DMS114 treated with DMSO at 0.1 percent for 48 hours (cell line): ENCODE measurements around the gene KLF13.

ENCODE experiments used
- DNase-seq: peaks from one replicate; lab custom pipeline; 2025; ENCODE audit not compliant: unreplicated experiment; lab: John Stamatoyannopoulos, UW

Gene KLF13

DNA sequence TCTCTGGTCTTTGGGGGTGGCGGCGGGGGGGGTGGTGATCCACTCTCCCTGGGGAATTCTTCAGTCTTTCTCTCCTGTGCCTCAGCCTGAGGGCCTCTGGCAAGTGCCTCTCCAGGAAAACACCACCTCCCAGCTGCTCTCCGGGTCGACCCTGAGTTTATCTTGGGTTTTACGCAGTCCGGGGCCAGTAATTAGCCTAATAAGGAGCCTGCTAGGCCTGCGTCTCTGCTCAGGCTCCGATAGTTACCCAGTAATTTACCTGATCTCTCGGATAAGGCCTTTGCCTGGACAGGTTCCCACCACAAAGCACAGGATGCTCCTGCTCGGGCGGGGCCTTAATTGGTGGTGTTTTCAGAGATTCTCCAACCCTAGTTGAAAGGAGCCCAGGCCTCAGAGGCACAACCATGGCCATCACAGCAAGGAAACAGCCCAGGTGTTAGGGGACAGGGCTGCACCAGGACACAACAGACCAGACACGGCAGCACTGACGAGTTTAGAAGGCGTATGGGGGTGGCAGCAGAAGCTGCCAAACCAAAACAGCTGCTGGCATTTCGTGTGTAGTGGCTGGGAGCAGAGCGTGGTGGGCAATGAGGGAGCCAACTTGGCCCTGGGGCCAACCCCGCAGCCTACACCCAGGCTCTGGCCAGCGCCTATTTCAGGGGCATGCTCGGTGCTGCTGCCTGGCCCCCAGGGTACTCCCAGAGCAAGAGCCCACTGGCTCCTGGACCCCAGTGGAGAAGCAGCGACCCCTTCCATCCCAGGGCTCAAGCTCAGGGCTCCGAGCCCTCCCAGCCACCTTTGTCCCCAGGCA is 71.4 kb downstream of the KLF13 start:
- DNase-seq, result no peak

DNA sequence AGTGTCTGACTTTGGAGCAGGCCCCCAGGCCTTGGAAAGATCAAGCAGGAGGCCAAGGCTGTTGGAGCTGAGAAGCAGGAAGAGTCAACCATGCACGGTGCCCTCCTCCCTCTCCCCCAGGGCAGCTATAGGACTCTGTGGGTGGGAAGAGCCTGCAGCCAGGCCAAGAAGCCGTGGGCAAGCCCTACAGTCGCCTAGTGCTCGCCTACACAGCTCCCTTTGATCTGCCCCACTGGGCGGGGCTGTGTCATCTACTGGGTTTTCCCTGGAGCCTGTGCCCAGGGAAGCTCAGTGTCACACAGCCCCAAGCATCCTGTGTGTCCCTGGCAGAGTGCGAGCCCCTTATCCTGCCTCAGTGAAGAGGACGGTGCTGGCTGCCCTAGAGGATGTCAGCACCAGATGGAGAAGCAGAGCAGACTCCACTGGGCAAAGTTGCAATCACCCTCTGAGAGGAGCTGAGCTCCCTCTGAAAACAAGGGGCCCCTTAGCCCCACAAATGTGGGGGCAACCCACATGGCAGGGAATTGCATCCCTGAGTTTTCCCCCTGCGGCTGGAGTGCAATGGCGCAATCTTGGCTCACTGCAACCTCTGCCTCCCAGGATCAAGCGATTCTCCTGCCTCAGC is 72.2 kb downstream of the KLF13 start:
- DNase-seq, result no peak

DNA sequence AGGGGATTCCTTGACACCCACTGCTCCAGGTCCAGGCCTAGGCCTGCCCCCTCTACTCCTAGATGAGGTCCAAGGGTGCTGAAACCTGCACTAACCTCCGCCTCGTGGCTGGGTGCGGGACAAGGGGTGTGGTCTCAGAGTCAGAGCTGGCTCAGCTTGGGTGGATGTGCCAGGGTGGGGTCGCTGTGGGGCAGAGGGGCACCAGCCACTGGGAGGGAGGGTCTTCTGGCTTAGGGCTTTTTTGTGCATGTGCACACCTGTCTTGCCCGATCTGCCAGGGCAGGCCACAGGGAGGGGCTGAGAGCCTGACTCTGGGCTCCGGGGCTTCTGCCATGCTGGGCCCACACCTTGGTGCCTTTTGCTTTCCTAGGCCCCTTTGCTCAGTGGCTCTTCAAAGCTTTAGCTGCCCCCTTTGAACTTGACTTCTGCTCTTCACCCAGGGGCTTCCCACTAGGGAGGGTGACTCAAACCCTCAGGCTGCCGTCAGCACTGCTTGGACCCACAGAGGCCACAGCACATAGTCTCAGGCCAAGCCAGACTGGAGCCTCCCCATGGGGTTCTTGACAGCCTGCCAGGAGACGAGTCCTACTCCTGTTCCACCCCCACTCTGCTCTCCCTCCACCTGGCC is 73.0 kb downstream of the KLF13 start:
- no peak for DNase-seq

DNA sequence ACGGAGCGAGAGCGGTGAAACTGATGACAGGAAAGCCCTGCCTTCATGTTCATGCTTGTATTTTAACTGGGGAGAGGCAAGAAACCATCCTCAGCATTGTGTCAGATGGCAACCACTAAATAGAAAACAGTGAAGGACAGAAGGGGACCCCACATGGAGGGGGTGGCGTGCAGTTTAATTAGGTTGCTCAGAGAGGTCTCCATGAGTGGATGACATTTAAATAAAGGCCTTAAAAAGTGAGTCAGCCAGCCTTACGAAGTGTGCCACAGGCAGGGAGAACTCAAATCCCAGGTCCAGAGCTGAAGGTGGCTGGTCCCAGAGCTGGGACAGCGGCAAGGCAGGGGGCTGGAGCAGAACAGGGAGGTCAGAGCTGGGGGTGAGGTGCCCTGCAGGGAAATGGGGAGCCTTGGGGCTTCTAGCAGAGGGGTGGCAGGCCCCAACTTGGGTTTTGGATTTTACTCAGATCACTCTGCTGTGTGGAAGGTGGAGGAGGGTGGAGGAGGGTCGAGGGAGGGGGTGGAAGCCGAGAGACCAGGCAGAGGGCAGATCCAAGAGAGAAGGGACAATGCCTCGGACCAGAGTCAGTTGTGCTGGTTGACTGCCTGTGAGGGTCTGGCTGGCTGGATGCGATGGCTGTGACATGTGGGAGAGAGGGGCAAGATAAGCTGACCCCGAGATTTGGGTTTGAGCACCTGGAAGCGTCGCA is 73.7 kb downstream of the KLF13 start:
- DNase-seq, result no peak

DNA sequence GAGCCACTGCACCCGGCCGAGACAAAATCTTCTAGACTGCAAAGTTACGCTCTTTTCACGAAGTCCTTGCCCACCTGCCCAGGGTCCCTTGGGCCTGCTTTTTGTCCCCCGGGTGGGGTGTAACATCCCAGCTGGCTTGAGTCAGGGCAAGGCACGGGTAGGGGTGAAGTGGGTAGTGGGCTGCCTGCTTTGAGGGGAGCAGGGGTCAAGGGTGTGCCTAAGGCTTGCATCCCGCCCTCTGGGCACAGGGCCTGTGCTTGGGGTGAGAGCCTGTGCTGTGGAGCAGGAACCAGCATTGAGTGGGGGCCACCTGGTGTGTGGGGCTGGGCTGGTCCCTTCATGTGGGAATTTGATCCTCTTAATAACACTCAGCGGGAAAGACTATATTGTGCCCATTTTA is 74.6 kb downstream of the KLF13 start:
- DNase-seq, result no peak

DNA sequence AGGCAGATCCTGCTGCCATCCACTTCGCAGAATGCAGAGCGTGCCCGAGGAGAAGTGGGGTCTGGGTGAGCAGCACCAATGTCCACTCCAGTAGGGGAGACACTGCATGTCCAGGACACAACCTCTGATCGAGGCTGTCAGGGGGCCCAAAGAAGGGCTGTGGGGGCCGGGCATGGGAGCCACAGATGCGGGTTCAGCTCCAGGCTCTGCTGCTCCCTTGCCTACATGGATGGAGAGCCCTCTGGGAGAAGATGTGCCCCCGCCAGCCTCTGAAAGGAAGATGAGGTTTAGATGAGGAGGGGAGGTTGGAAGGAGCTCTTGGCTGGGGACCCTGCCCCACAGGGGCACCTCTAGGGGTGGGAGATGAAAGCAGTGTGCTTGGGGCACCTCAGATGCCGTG is 75.4 kb downstream of the KLF13 start:
- DNase-seq, result no peak

DNA sequence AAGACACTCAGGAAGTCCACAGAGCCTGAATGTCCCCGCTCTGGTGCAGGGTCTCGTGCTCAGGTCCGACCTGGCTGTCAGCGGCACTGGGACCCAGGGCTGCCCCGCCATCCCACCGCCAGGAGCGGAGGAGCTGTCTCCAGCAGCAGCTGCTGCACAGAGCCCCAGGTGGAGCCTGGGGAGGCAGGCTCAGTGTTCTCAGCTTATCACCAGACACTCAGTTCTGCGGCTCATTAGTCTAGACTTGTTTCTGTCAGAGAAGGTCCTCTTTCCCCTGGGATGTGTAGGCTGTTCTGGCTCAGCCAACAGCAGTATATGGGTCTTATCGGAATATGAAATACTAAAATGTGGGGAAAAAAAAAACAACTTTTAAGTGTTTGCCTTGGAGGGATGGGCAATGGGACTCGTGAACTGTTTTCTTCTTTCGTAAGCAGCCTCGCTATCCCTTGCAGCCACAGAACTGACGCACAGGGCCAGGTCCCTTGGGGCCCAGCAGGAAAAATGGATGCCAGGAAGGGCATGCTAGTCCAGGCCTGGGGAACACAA is 75.9 kb downstream of the KLF13 start:
- DNase-seq, result no peak

DNA sequence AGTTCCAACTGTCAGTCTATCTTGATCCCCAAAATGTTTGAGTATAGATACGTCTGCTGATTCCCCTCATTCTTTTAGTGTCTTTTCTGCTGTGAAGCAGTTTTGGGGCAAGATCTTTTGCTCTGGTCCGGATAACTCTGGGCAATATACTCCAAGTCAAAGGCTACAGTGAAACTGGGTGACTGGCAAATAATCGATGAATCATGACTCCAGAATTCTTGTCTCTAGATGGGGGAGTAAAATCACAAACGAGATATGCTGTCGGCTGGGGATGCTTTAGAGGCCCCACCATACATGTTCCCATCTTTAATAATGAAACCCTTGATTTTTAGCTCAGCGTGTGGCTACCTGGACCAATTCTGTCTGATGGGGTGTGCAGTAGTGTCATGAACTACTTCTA is 76.5 kb downstream of the KLF13 start:
- DNase-seq, result no peak

DNA sequence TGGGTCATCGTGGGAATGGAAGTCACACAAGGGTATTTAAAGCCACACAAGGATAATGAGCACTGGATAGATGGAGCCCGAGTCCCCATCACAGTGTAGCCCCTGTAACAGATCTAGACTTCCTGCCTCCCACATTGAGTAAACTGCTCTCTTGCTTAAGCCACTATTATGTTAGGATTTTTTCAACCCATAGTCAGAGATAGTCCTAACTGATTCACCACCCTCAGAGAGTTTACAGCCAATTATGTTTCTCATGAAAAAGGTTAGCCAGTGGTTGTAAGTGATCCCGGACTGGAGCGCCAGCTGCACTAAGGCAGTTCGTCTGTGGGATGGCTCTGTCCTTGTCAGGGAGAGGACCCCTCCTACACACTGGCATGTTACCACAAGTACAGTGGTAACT is 77.0 kb downstream of the KLF13 start:
- DNase-seq, result no peak

DNA sequence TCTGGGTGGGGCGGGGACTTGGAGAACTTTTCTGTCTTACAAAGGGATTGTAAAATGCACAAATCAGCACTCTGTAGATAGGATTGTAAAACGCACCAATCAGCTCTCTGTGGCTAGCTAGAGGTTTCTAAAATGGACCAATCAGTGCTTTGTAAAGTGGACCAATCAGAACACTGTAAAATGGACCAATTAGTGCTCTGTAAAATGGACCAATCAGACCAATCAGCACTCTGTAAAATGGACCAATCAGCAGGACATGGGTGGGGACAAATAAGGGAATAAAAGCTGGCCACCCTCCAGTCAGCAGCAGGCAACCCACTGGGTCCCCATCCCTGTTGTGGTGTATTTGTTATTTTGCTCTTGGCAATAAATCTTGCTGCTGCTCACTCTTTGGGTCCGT is 77.7 kb downstream of the KLF13 start:
- DNase-seq, result no peak

DNA sequence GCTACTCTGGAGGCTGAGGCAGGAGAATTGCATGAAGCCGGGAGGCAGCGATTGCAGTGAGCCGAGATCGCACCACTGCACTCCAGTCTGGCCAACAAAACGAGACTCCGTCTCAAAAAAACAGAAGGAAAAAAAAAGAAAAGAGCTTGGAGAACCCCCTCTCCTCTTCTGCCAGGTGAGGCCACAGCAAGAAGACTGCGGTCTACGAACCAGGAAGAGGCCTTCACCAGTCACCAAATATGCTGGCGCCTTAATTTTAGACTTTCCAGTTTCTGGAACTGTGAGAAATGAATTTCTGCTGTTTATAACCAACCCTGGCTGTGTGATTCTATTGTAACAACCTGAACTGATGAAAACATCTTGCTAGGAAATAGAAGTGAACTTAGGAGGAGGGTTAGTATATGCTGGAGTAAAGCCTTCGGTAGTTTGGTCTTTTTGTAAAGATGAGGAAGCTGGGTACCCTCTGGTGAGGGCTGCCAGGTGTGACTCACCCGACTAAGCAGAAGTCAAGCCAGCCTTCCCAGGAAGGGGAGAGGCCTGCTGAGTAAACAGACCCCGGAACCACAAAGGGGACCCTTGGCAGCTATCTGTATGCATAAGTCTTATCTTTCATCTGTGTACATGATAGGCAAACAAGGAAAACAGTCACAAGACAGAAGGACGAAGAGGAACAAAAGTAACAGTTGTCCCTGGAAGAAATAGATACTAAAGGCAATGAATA is 78.7 kb downstream of the KLF13 start:
- no peak for DNase-seq

DNA sequence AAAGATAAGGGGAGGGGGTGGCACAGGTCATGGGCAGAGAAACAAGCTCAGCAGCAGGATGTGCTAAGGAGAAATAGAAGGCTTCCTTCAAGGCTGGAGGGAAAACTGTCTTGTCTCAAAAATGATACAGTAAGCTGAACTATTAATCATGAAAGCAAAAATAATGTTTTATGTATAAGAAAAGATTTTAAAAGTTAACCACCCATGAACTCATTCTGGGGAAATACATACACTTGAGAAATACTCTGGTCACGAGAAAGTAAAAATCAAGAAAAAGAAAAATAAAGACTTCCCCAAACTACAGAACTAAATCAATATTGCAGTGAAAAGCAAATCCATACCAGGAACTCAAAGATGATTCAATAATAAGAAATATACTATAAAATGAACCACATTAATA is 80.7 kb downstream of the KLF13 start:
- no peak for DNase-seq

DNA sequence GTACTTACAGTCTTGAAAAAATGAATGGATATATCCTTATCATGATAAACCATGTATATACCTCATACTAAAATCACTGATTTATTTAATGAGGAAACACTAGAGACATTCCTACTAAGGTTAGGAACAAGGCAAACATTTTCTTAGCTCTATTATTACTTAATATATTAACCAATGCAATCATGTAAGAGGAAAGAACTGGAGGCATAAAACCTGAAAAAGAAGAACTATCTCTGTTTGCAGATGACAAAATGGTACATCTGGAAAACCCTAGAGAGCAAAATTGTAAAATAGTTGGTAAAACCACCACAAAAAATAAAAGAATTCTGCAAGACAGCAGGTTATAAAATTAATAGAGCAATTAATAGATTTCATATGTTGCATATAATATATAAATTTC is 81.2 kb downstream of the KLF13 start:
- DNase-seq, result no peak

DNA sequence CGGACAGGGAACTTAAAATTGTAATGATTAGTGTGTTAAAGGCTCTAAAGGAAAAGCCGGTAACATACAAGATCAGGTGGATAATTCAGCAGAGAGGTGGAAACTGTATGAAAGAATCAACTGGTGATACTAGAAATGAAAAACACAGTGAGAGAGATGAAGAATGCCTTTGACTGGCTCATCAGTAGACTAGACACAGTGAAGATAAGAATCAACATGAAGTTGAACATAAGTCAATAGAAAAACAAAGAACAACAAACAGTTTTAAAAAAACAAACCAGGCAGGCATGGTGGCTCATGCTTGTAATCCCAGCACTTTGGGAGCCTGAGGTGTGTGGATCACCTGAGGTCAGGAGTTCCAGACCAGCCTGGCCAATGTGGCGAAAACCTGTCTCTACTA is 82.1 kb downstream of the KLF13 start:
- DNase-seq, result no peak

DNA sequence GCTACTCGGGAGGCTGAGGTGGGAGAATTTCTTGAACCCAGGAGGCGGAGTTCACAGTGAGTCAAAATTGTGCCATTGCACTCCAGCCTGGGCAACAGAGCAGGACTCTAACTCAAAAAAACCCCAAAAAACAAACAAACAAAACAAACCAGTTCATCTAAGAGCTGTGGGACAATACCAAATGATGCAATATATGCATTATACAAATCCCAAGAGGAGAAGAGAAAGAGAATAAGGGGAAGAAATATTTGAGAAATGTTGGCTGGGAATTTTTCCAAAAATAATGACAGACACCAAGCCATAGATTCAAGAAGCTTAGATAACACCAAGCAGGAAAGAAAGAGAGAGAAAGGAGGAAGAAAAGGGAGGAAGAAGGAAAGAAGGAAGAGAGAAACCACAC is 82.5 kb downstream of the KLF13 start:
- no peak for DNase-seq

DNA sequence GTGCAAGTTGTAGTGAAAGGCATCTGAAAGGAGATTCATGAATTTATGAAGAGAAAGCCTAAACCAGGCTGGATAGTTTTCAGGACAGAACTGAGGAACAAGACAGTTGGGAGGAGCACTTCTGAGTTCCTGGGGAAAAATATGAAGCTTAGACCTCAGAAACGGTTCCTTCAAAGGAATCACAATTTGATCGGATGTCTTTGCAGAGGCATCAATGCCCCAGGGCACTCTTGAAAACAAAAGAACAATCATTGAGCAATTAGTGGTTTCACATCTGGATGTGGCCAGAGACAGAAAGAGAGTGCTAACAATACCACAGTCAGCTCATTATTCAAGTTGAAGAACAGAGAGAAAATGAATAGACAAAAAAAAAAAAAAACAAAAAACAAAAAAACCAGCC is 86.2 kb downstream of the KLF13 start:
- DNase-seq, result no peak

DNA sequence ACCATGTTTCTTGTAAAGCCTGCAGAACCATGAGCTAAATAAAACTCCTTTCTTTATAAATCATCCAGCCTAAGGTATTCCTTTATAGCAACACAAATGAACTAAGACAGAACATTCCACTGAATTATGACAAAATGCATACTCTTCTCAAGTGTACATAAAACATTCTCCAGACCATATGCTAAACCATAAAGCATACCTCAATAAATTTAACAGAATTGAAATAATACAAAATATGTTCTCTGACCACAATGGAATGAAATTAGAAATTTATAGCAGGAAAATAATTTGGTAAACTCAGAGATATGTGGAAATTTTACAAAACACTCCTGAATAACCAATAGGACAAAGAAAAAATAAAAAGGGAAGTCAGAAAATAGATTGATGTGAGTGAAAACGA is 88.6 kb downstream of the KLF13 start:
- no peak for DNase-seq

DNA sequence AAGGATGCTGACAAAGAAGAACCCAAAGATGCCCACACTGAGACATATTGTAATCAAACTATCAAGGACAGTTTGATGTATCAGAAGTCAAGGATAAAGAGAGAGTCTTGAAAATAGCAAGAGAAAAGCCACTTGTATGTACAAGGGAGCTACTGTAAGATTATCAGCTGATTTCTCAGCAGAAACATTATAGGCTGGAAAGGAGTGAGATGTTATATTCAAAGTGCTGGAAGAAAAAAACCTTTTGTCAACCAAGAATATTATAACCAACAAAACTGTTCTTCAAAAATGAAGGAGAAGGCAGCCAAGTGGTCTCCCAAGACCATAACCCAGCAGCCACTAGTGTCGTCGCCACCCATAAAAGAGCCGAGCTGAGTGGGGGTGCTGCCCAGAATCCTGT is 93.2 kb downstream of the KLF13 start:
- no peak for DNase-seq

DNA sequence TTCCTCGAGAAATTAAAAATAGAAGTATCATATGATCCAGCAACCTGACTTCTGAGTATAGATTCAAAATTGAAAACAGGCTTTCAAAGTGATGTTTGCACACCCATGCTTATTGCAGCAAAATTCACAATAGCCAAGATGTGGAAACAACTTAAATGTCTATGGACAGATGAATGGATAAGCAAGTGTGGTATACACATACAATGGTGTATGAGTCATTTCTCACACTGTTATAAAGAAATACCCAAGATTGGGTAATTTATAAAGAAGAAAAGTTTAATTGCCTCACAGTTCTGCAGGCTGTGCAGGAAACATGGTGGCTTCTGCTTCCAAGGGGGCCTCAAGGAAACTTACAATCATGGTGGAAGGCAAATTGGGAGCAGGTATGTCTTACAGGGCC is 100.8 kb downstream of the KLF13 start:
- DNase-seq, result no peak
